HG03108 (cell line): ENCODE data around the gene GULP1.
"Not testable (repeated sequence)": the region's sequence is repeated elsewhere in the genome, so short reads cannot be mapped to it uniquely, and the experiment has no call there.

Source experiments
- ATAC-seq: cut with Tn5 transposase; IDR thresholded peaks from one replicate; pipeline ENCODE4 v1.9.1; 2021; ENCODE audit warnings: moderate library complexity; ENCODE audit not compliant: unreplicated experiment

The GULP1 gene

GRCh38 chr2:188292348-188293239 is 920 bp downstream of the GULP1 start:
- no peak for ATAC-seq

DNA sequence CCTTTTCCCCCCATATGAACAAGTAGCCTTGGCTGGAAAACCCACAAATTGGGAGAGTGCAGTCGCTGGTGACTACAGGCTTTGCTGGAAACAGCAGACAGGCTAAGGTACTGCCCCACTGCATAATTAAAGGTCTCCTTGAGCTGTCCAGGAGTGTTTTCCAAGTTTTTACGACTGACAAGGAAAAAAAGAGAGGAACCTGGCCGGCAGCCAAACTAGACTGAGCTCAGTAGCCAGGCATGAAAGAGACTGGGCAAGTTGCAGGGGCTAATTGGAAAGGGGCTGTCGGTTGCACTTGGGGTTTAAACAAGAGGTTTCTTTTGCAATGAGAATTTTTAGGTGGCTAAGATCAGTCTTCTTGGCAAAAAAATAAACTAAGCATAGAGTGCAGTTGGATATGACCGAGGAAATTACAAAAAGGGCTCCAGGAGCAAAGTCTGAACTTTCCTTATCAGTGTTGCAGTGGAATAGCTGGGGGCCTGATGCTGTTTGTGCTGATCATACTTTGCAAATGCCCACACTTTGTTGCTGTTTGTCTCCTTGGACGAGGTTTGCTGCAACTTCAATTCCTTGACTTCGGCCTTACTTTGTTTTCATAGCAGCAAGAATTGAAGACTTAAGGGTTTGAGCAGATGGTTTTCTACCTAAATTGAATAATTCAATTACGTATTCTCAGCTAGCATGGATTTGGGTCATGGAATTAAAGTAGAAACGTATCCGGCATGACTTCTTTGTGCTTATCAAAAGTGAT is 2.1 kb downstream of the GULP1 start:
- ATAC-seq = no peak

DNA sequence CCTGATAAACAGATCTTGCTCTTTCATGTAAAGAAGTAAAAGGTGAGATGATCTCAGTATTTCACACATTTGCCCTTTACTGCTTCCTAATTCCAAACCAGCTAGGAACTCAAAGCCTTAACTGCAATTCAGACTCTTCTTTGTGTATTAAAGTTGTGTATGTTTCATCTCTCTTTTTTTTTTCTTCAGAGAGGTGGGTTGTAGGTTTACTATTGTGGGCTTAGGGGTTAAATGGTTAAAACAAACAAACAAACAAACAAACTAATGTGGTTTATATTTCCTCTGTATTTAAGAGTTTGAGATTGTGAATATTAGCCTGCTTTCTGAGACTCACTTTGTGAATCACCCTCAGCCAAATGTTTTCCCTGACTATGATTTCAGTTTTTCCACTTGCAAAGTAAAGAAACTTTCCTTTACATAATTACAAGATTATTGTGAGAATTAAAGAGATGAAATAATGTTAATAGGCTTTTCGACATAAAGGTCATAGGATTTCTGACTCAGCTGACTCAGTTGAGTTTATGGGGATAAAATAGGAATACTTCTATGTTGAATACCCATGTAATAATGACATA is 2.8 kb downstream of the GULP1 start:
- ATAC-seq = no peak

DNA sequence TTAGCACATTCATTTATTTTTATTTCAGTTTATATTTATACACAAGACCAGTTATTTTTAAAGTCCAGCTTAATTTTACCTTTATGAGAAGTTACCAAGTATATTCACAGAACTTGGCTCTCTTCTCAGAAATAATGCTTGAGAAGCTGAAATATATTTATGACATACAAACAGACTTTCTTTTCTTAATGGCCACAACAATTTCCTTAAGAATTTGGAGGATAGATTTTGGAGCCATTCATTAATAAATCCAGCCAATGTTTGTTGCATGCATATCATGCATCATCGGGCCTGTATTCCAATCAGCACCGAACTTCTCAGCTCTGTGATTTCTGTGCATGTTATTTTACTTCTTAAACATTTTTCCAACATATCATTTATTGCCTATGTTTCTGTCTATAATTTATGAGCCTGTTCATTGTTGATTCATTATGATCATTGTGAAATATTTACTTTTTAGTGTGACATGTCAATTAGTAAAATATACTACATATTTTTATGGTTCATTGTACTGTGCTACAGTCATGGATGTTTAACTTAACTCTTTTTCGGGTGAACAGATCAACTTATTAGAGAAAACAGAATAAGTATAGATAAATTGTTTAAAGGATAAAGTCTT is 3.5 kb downstream of the GULP1 start:
- no peak for ATAC-seq

GRCh38 chr2:188297978-188298377 is 6.3 kb downstream of the GULP1 start:
- no peak for ATAC-seq

DNA sequence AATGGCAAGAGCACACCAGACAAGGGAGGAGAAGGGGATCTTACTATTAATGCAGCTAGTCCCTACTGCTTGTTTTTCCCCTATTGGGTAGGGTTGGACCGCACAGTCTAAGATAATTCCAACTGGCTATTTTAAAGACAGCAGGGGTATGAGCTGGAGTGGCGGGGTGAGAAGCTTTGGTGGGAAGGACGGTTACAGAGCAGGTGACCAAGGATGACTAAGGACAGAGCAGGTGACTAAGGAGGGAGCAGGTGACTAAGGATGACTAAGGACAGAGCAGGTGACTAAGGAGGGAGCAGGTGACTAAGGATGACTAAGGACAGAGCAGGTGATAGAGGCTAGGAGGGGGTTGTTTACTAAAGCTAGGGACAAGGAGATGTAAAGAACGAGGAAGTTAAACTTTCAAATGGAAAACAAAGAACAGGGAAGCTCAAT is 7.3 kb downstream of the GULP1 start:
- not testable (repeated sequence) for ATAC-seq

GRCh38 chr2:188303363-188304031 is 11.8 kb downstream of the GULP1 start:
- no peak for ATAC-seq

- ATAC-seq = no peak
Measured at GRCh38 chr2:188305271-188305670, 13.6 kb downstream of the GULP1 start.

GRCh38 chr2:188306271-188306670 is 14.6 kb downstream of the GULP1 start:
- no peak for ATAC-seq

GRCh38 chr2:188307850-188308283 is 16.2 kb downstream of the GULP1 start:
- no peak for ATAC-seq

DNA sequence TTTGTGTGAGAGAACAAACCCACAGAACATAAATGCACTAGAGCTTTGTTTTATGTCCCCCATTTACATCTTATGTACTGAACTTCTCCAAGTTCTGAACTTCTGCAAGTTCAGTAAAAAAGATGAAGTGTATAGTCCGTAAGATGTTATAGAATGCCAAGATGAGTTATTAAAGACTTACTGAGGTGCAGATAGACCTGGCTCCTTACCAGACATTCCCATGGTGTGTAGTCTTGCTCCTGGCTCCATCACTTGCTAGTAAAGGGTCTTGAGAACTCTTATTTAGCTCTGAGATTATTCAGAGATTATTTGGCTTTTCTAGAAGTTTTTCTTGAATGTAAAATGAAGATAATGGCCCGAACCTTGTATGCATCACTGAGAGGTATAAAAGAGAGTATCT is 16.8 kb downstream of the GULP1 start:
- ATAC-seq = no peak

GRCh38 chr2:188309364-188309763 is 17.7 kb downstream of the GULP1 start:
- no peak for ATAC-seq

GRCh38 chr2:188314314-188315054 is 22.8 kb downstream of the GULP1 start:
- no peak for ATAC-seq

- ATAC-seq = no peak
Measured at GRCh38 chr2:188315750-188316149, 24.1 kb downstream of the GULP1 start.

- ATAC-seq = no peak
Measured at GRCh38 chr2:188316342-188316741, 24.7 kb downstream of the GULP1 start.

DNA sequence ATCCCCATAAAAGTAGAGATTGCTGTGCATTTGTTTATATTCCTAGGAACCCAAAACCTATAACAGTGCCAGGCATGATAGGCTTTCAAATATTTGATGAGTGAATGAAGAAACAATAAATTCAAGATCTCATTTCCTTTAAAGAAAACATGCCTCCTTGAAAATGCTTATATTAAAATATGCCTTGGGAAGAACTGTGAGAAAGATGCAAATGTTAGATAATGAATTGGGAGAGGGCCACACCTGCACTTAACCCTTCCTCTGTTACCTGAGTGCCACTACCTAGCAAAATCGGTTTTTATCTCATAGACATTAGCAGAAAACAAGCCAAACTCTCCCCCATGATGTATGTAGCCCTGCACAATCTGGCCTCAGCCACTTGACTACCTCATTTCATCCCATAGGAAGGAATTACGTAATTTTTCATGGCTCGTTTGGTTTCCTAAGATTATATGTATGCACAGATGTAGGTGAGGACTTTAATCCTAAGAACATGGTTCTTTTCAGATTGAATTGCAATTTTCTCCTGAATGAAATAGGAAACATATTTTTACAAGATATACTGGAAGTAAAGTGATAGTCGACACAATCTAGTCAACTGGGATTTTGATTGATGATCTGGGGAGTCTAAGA is 25.2 kb downstream of the GULP1 start:
- ATAC-seq = no peak

- ATAC-seq = no peak
Measured at GRCh38 chr2:188318161-188318749, 26.6 kb downstream of the GULP1 start.

GRCh38 chr2:188319838-188320237 is 28.2 kb downstream of the GULP1 start:
- no peak for ATAC-seq

DNA sequence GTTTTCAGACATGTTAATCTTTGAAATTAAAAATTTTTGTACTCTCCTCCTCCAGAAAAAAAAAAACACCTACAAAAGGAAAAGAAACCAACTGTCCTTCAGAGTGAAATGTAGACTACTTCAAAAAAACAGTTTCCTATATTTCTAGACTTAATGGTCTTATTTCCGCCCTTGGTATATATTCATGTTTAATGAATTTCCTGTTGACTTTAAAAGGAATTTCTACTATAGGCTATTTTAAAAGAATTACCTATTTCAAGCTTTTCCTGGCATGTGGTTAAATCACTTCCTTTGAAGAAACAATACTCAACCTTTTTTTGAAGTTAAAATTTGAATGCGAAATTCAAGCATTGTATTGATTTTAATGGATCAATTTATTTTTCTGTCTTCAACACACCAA is 29.2 kb downstream of the GULP1 start:
- ATAC-seq = no peak
